H1 (cell line): ENCODE results near the gene CCL28. TPM values are rescaled to one million over a fixed set of nuclear protein-coding genes. Genes with fewer than 3 reads are reported as not detected.
A peak's percentile ranks its signal among the peaks of the same experiment; 100 is the strongest.

Source experiments
- CHD7 ChIP-seq: fragments of 300-600 bp; sonication (generic); IDR thresholded peaks from 2 replicates; pipeline ENCODE4 v1.7.1; 2012; ENCODE audit warnings: low read length, moderate library complexity, mild to moderate bottlenecking, inconsistent platforms; ENCODE audit not compliant: insufficient replicate concordance
- CTCF ChIP-seq, 3 experiments: IDR thresholded peaks; 1 replicate in 2 of 3; 2 replicates in 1 of 3; pipeline versions ENCODE4 v1.5.1 to v1.6.1; 2011; ENCODE audit warnings: low read length in 3 of 3, mild to moderate bottlenecking in 3 of 3, inconsistent platforms in 2 of 3, low read depth in 1 of 3, moderate library complexity in 1 of 3; ENCODE audit not compliant: insufficient read depth in 1 of 3; ENCODE audit errors: control extremely low read depth in 1 of 3
- FOSL1 ChIP-seq: IDR thresholded peaks from 2 replicates; pipeline ENCODE4 v1.6.1; 2011; ENCODE audit warnings: mild to moderate bottlenecking, low read depth, low read length, moderate library complexity; ENCODE audit not compliant: insufficient read depth
- KDM1A ChIP-seq: fragments of 200-600, 300-600 bp; sonication (generic); IDR thresholded peaks from 2 replicates; pipeline ENCODE4 v1.7.1; 2016; ENCODE audit warnings: mild to moderate bottlenecking, low read length, borderline replicate concordance
- RAD21 ChIP-seq, 2 experiments: IDR thresholded peaks in 1 of 2; conservative IDR thresholded peaks in 1 of 2; 2 replicates each; pipeline ENCODE4 v1.6.1; 2011; ENCODE audit warnings: low read depth in 2 of 2, low read length in 2 of 2, improper control_type of control experiment in 1 of 2, inconsistent platforms in 1 of 2, mild to moderate bottlenecking in 1 of 2, moderate library complexity in 1 of 2
- RXRA ChIP-seq: IDR thresholded peaks from 2 replicates; pipeline ENCODE4 v1.6.1; 2011; ENCODE audit warnings: low read depth, mild to moderate bottlenecking, low read length, moderate library complexity; ENCODE audit not compliant: insufficient read depth
- SRF ChIP-seq: IDR thresholded peaks from 2 replicates; pipeline ENCODE4 v1.6.1; 2011; ENCODE audit warnings: mild to moderate bottlenecking, low read depth, low read length, moderate library complexity
- polyA plus RNA-seq, 7 experiments: library from polyadenylated mRNA; depleted of rRNA in 3 of 7; stranded (reverse) in 5 of 7; unstranded in 2 of 7; fragments of >200 nt in 5 of 7; fragments of 200-250 nt in 2 of 7; gene quantifications; 1 replicate in 5 of 7; 2 replicates in 1 of 7; 4 replicates in 1 of 7; pipeline versions ENCODE4 v1.2.1 to v1.2.3, GENCODE V29; 2011 to 2013; ENCODE audit warnings: missing spikeins in 2 of 7, mixed read lengths in 2 of 7
- total RNA-seq: library from RNA; stranded (reverse); fragmentation: NEBNext Ultra II Directional; extraction: Animal tissue kit (Norgen Biotek cat#: 25700); gene quantifications from 2 replicates; pipeline ENCODE4 v1.2.1, GENCODE V29; 2021

CCL28 gene
- total and polyA plus RNA-seq, 2 of the 8 experiments (the other 6 are each of a cell fraction or from before 2014, with no cell fraction given) = 0.95 TPM; not detected in 1

GRCh38 chr5:43389679-43390329, 22.4 kb downstream of the CCL28 start (continued):
- TF ChIP-seq CHD7 (peak; percentile 43), FOSL1 (no peak), CTCF (IDR thresholded peaks at IDR 0.05; ENCODE audit: control extremely low read depth in 1 of 3, insufficient read depth in 1 of 3, low read depth in 1 of 3, low read length in 3 of 3) (peak in 2 of 3 experiments; percentile 82 to 84; a peak in 3 of 4 replicates), RAD21 (IDR thresholded peaks at IDR 0.05 in 1 of 2, conservative IDR thresholded peaks at IDR 0.05 in 1 of 2; ENCODE audit: low read depth in 2 of 2, low read length in 2 of 2) (peak; percentile 88 to 91), SRF (no peak), RXRA (no peak), KDM1A (no peak)
